AG08396 (cell line): Measurements from ENCODE around the gene LHX1.
A peak's percentile ranks its signal among the peaks of the same experiment; 100 is the strongest.

Experiments used
- DNase-seq: peaks from one replicate; pipeline ENCODE4 v3.0.0; 2012; ENCODE audit warnings: low spot score, mixed read lengths

Gene LHX1

DNA sequence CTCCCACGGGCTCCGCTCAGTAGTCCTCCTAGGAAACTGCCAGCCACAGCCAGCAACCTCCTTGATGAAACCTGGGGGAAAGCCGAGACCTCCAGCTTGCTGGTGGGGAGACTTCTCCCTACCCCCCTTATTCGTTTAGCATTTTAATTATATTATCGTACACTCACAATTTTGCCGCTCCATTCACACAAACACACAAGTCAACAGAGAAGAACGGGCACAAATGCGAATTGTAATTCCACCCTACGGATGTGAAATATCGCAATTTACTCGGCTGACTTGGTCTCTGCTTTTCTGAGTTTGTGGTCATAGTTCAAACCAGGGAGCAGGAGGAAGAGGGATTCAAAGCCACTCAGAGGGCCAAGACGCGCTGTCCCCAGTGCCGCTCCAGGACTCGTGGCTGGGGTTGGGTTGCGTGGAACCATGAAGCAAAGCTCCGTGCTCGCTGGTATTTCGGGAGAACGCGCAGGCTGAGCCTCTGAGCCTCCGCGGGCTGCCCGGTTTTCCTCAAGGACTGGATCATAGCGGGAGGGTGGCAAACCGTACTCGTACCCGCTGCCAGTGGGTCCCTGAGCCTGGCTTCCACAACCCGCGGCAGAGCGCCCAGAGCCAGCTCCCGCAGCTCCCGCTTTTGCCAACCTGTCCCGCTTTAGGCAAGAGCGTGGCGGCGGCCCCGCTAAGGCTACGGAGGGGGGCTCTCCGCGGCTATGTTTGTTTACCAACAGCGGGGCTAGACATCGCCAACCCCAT is 2.0 kb downstream of the LHX1 start:
- DNase-seq: no peak

DNA sequence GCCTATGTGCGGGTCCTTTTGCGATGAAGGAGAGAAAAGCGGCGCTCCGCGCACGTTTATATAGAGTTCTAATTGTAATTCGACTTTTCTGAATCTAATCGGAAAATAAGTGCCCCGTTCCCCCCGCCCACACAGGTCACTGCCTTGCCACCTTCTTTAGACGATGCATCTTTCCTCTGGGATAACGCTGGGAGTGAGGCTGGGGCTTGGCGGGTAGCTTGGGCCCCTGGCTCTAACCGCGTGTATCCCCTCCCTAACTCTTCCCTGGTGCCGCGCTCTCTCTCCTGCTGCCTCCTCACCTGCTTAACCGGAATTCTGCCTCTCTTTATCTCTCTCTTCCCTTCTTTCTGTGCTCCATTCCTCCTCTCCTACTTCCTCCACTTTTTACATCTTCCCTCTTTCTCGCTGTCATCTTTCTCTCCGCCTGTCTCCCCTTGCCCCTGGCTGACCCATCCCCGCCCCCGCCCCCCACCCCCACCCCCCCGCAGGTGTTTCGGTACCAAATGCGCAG is 2.6 kb downstream of the LHX1 start:
- no peak for DNase-seq

DNA sequence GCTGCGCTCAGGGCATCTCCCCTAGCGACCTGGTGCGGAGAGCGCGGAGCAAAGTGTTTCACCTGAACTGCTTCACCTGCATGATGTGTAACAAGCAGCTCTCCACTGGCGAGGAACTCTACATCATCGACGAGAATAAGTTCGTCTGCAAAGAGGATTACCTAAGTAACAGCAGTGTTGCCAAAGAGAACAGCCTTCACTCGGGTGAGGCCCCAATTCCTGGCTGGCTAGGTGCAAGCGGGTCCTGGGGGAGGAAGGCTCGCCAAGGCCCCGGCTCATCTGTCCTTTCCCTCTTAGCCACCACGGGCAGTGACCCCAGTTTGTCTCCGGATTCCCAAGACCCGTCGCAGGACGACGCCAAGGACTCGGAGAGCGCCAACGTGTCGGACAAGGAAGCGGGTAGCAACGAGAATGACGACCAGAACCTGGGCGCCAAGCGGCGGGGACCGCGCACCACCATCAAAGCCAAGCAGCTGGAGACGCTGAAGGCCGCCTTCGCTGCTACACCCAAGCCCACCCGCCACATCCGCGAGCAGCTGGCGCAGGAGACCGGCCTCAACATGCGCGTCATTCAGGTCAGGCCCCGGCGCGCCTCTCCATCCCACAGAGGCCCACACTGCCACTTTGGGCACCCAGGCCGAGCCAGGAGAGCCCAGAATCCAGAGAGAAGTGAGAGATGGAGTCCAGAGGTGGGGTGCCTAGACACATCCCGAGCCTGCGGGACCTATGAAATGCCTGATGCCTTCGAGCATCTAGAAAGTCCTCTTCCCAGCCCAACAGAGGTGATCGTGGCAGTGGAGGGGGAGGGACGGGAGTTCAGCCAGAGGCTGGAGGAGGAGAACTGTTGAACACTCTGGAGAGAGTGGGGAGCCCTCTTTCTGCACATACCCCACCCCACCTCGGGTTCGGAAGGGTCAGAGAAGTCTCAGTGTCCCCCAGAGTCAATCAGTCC is 3.3 kb downstream of the LHX1 start:
- DNase-seq: no peak

DNA sequence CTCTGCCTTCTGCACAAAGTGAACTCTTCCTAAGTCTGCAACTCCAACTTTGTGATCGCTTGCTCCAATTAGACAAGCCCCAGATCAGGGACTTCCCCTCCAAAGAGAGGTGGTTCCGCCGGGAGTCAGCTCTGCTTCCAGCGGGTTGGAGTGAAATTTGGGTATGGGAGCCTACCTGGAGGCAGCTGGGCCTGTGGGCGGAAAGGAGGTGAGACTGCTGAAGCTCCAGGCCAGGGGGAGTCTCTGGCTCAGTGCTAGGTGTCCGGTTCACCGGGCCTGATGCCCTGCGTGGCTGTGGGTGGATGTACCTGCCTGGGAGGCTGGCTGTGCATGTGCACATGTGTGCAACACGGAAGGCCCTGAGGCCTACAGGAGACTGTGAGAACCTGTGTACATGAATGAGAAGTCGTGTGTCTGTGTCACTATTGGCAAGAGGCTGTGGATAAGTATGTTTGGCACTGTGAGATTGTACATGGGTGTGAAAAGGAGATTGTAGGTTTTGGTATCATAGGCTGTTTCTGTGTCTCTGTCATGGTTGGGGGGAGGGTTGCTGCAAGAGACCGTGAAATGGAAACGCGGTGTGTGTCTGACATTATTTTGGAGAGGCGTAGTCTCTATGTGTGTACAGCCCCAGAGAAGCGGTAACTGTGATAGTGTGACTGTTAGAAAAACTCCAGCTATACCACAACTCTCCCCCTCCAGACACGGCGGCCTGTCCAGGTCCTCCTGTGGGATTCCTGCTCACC is 4.2 kb downstream of the LHX1 start:
- DNase-seq: peak; percentile 17

DNA sequence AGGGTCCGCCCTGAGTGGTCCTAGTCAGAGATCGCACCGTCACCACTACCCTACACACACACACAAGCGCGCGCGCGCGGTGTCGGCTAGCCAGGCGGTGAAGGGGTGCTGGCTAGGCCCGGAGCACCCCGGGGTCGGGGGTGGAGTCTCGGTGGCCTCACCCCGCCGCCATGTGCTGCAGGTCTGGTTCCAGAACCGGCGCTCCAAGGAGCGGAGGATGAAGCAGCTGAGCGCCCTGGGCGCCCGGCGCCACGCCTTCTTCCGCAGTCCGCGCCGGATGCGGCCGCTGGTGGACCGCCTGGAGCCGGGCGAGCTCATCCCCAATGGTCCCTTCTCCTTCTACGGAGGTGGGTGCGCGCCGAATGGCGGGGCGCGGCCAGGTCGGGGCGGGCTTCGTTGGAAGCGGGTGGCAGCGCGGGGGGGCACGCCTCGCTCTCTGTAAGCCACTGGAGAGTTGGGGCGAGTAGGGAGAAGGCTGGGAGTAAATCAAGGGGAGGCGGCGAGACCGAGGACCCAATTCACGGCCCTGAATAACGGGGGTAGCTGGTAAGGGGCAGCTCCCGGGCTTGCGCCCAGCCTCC is 4.8 kb downstream of the LHX1 start:
- DNase-seq: peak; percentile 25

DNA sequence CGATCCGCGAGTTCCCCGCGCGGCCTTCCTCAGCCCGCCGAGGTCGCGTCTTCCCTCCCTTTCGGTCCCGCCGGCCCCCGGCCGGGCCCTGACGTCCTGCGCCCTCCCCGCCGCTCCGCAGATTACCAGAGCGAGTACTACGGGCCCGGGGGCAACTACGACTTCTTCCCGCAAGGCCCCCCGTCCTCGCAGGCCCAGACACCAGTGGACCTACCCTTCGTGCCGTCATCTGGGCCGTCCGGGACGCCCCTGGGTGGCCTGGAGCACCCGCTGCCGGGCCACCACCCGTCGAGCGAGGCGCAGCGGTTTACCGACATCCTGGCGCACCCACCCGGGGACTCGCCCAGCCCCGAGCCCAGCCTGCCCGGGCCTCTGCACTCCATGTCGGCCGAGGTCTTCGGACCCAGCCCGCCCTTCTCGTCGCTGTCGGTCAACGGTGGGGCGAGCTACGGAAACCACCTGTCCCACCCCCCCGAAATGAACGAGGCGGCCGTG is 5.4 kb downstream of the LHX1 start:
- peak; percentile 11 for DNase-seq

DNA sequence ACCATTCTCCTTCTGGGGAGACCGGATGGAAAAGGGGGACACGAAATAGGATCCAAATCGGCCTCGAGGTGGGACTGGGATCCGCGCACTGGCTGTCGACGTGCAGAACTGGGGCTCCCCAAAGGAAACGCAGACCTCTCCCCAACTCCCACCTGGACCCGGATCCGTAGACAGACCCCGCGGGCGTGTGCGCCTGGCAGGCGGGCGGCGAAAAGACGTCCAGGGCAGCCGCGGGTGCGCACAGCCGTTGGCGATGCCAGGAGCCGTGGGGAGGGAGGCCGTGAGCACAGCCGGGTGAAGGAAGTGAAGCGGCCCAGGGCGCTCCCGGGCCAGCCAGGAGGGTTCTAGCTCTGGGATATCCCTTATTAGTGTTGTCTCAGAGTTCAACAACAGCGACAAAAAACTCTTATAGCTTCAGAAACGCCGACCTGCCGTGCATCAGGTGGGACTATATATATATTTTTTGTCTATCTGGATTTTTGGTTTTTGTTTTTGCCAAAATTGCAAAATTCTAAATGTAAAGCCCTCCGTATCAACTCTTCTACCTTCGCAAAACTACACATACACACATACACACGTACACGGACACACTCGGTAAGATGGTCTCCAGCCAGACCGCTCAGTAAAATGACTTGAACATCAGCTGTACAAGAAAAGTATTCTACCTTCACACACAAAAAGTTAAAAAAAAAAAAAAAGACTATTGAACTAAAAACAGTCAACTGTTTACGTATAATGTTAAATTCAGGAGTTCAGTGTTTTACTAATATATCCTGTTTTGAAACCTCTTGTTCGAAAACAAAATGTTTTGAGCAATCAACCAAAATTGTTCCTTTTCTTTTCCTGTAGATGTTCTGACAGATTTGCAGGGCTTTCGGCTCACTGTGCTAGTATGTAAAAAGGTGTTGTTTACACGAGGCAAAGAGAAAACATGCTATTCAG is 6.2 kb downstream of the LHX1 start:
- peak; percentile 21 for DNase-seq

DNA sequence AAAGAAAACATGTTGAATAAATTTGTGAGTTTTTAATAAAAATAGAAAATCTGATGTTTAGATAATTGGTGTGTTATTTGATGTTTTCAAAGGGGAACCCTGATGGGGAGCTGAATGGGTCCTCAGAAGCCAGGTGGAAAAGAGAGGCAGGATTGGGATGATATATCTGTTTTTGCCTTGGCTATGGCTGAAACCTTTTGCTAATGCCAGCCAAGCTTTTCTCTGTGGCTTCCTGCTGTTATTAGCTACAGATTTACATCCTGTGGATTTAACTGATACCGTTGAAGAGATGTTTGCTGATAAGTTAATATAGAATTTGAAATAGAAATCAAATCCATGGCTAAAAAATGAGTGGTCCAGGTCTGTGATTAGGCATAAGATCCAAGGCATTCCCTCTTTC is 7.3 kb downstream of the LHX1 start:
- no peak for DNase-seq

DNA sequence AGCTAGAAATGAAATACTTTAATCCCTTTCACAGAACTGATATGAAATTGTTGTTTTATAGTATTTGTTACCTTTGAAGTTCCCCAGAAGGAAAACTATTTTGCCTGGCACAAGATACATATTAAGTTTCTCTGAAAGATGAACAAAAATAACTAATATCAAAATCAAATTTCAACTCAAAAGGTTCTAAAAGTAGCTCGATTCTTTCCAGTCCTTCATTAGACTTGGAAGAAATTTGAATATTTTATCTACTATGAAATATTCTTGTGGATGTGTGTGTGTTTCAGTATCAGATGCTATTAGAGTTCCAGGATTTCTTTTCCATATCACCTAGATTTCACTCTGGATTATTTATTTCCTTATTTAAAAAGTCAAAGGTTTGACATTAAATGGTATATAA is 7.9 kb downstream of the LHX1 start:
- DNase-seq: no peak

DNA sequence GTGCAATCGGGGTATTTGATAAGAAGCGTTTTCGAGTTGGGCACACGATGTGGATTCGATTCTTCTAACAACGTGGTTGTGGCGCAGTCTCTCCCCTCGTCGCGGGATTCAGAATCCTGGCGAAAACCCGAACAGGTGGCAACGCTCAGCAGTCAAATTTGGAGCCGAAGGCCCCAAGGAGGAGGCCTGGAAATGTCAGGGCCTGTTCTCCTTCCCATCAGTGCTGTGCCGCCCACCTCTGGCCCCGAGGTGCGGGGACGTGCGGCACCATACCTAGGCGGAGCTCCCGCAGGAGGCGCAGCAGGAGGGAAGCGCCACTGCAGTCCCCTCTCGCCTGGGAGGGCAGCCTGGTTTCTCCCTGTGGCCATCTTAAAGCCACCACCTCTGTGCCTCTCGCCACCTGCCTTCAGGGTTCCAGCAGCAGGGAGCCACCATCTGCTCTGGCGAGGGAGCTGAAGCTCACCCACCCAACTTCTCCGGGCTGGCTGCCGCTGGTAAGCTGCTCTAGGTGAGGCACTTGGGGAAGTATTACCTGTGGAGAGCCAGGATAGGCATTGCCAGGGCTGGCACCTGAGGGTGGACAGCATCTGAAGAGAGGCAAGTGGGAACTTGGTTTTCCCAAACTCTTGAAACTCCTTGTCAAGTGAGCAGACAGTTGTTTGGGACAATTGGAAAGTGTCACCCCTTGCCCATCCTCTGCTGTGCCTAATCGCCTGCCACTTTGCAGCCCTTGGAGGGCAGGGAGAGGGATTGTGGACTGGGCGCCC is 8.9 kb downstream of the LHX1 start:
- no peak for DNase-seq

DNA sequence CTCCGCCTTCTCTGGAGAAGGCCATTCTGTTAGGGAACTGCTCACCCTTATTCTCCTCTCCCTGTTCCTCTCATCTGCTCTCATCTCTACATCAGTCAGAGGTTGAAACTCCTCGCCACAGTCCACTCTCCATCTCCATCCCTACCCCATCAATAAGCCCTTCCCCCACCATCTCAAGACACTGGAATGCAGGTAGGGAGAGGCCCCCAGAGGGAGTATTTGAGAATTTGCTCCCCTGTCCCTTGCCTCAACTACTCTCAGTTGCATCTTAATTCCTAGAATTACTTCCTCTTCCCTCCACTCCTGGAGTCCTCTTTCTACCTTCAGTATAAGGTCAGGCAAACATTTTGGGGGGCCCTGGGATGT is 9.4 kb downstream of the LHX1 start:
- no peak for DNase-seq

DNA sequence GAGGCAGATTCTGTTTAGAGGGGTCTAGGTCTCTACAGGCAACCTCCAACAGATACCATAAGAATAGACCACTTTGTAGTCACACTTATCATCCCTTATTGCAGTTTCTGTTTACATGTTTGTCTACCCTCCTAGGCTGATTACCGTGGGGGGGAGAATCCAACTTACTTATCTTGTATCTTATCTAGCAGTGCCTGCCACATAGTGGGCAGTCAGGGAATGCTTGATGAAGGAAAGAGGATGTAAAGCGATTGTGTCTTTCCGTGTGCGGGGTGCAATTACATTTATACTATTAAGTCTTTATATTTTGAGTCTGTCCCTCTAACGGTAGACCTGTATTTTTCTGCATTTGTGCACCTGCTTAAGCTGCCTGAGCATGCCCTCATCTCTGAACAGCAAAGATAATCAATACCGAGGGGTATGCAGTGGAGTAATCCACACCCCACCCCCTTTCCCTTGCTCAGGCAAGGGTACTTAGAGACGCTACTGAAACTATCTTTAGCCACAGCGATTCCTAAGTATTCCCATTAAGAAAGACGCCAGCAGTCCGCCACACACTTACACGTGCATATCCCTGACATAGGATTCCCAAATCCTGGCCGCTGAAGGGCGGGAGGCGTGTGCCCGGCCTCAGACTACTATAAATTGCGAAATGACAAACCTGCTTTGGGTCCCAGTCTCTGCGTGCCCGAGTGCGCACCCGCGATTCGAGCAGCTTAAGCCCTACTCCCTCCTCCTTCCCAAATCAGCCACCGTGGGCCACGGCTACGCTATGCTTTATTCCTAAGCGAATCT is 10.8 kb downstream of the LHX1 start:
- no peak for DNase-seq

DNA sequence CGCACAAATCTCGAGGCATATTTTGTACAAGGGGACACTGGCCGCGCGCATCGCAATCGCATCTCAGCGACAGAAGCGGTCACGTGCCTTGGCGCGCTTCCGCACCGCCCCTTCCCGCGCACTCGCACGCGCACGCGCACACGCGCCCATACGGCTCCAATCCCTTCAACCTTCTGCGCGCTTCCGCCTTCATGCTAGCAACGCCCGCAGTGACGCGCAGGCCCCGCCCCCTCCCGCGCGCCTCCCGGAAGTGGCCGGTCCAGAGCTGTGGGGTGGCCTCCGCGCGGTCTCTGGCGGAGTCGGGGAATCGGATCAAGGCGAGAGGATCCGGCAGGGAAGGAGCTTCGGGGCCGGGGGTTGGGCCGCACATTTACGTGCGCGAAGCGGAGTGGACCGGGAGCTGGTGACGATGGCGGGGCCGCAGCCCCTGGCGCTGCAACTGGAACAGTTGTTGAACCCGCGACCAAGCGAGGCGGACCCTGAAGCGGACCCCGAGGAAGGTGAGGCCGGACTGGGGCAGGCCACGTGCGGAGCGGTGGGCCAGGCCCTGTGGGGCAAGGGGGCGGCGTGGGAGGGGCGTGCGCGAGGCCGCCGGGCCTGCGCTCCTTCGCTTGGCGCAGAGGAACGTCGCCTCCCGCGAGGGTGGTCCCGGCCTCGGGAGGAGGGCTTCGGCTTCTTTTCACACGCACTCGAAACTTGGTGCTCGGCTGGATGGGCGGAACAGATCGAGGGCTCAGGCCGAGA is 11.6 kb downstream of the LHX1 start, which contains the start of gene AATF:
Gene AATF, plus strand, starts transcription at position 238 of the 744 bp plus-strand sequence. Its CDS starts 172 bp downstream, at position 410.
- peak; percentile 99 for DNase-seq

DNA sequence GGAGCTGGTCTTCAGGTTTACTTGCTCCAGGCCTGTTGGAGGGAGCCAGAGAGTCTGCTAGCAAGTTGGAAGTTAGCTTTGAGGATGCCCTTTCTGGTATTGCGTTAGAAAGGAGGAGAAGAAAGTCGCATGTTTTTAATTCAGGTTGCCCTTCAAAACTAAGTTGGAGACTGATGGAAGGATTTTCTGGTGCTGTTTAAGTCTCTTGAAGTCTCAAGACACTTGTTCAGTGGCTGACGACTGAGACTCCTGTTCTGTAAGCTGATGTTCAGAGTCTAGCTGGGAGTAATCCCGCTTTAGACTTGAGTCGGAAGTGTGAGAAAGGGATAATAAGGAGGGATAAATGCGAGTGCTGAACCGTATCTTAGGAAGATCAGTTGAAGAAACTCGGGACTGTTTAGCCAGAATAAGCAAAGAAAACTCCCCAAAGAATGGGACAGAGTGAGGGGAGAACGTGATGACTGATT is 12.2 kb downstream of the LHX1 start:
- peak; percentile 34 for DNase-seq

DNA sequence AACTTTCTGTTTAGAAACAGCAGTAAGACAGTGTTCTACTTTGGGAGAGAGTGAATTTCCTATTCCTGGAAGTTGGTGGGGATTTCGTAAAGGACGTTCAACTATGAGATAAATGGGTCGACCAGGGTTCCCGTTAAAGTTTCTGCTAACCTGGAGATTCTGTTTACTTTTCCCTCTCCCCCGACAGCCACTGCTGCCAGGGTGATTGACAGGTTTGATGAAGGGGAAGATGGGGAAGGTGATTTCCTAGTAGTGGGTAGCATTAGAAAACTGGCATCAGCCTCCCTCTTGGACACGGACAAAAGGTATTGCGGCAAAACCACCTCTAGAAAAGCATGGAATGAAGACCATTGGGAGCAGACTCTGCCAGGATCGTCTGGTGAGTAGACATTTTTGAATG is 12.8 kb downstream of the LHX1 start:
- DNase-seq: no peak

DNA sequence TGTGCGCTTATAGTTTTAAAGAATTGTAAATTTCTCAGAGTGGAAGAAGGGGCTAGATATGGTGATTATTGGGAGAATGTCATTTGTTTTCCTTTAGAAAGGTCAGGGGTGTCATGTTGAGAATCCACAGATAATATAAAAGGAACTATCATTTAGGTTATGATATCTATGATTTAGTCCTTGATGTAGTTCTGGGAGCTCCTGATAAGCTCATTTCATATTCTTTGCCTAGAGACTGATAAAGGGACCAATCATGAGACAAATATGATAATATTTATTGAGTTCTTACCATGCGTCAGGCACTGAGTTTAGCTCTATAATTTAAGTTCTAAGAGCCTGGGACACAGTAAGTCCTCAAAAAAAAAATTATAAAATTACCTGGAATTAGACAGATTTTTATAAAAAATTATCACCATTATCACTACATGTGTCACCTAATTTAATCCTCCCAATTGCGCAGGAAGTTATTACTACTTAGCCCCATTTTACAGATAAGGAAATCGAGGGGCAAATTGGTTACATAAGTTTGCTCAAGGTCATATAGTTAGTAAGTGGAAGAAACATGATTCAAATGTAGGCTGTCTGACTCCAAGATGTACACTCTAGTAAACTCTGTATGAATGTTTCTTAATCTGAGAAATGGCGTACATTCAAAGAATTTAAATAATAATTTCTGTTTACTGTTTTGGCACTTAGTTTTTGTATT is 14.0 kb downstream of the LHX1 start:
- DNase-seq: no peak

DNA sequence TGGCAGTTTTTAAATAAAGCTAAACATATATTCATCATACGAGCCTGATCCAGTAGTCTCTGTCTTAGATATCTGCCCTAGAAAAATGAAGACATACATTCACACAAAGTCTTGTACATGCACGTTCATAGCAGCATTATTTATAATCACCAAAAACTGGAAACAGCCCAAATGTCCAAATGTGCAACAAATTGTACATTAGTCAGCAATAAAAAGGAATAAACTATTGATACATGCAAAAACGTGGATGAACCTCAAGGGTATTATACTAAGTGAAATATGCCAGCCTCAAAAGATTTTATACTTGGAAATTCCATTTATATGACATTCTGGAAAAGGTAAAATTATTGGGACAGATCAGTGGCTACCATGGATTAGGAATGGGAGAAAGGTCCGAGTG is 34.2 kb downstream of the LHX1 start:
- no peak for DNase-seq
